GM12878 (cell line): ENCODE data around the gene DYNC2H1.

Experiments used
- ETV6 ChIP-seq, 2 experiments: fragments of 450-650 bp in 1 of 2; IDR thresholded peaks in 1 of 2; conservative IDR thresholded peaks in 1 of 2; 2 replicates each; pipeline ENCODE4 v1.6.1; 2014; ENCODE audit warnings: antibody characterized with exemption in 1 of 2, borderline replicate concordance in 1 of 2, low read depth in 1 of 2, mild to moderate bottlenecking in 1 of 2, moderate library complexity in 1 of 2
- FOXK2 ChIP-seq: fragments of 450-650 bp; IDR thresholded peaks from 2 replicates; pipeline ENCODE4 v1.6.1; 2017; ENCODE audit warnings: mild to moderate bottlenecking, moderate library complexity
- POLR2AphosphoS2 ChIP-seq: IDR thresholded peaks from 2 replicates; pipeline ENCODE4 v1.6.1; 2011; ENCODE audit warnings: low read depth, mild to moderate bottlenecking, low read length, improper control_type of control experiment, moderate library complexity
- POLR2AphosphoS5 ChIP-seq: IDR thresholded peaks from 2 replicates; pipeline ENCODE4 v1.6.1; 2011; ENCODE audit warnings: mild to moderate bottlenecking, low read length, inconsistent platforms
- STAT3 ChIP-seq: IDR thresholded peaks from 2 replicates; pipeline ENCODE4 v1.6.1; 2011; ENCODE audit warnings: low read depth, low read length, improper control_type of control experiment
- ZNF274 ChIP-seq: IDR thresholded peaks from one replicate; pipeline ENCODE4 v1.8.0; 2011; ENCODE audit not compliant: insufficient read length, insufficient read depth
- ZSCAN29 ChIP-seq: fragments of 450-650 bp; IDR thresholded peaks from 2 replicates; pipeline ENCODE4 v1.6.1; 2017; ENCODE audit warnings: mild to moderate bottlenecking, moderate library complexity
- TF ChIP-seq, protein P1 (sequence below), 3 experiments: IDR thresholded peaks in 2 of 3; conservative IDR thresholded peaks in 1 of 3; 2 replicates each; pipeline ENCODE4 v1.5.1; 2011; ENCODE audit warnings: low read depth in 3 of 3, low read length in 3 of 3, mild to moderate bottlenecking in 3 of 3, control low read depth in 2 of 3, moderate library complexity in 2 of 3, inconsistent platforms in 1 of 3, mixed read lengths in 1 of 3; ENCODE audit not compliant: control insufficient read depth in 2 of 3, insufficient read depth in 1 of 3; ENCODE audit errors: extremely low read depth in 1 of 3

DNA sequence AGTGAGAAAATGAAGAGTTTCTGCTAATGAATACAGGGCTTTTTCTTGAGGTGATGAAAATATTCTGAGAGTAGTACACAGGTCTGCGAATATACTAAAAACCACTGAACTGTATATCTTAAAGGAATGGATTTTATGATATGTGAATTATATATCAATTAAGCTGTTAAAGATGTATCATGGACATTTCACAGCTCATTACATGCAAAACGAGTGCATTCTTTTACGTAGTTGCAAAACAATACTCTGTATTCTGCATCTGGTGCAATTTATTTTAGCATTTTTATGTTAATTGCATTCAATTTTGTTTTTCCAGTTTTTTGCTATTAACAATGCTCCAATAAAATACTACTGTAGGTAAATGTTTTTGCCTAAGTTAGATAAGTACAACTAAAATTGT is 411.6 kb downstream of the DYNC2H1 start:
- TF ChIP-seq STAT3 (no peak), POLR2AphosphoS2 (no peak), FOXK2 (no peak), ZSCAN29 (no peak), ETV6 (conservative IDR thresholded peaks at IDR 0.05 in 1 of 2, IDR thresholded peaks at IDR 0.05 in 1 of 2; ENCODE audit: borderline replicate concordance in 1 of 2, low read depth in 1 of 2) (no peak), POLR2AphosphoS5 (no peak), ZNF274 (no peak)
- TF ChIP-seq, protein P1, sequence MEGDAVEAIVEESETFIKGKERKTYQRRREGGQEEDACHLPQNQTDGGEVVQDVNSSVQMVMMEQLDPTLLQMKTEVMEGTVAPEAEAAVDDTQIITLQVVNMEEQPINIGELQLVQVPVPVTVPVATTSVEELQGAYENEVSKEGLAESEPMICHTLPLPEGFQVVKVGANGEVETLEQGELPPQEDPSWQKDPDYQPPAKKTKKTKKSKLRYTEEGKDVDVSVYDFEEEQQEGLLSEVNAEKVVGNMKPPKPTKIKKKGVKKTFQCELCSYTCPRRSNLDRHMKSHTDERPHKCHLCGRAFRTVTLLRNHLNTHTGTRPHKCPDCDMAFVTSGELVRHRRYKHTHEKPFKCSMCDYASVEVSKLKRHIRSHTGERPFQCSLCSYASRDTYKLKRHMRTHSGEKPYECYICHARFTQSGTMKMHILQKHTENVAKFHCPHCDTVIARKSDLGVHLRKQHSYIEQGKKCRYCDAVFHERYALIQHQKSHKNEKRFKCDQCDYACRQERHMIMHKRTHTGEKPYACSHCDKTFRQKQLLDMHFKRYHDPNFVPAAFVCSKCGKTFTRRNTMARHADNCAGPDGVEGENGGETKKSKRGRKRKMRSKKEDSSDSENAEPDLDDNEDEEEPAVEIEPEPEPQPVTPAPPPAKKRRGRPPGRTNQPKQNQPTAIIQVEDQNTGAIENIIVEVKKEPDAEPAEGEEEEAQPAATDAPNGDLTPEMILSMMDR (IDR thresholded peaks at IDR 0.05 in 2 of 3, conservative IDR thresholded peaks at IDR 0.05 in 1 of 3; ENCODE audit: control insufficient read depth in 2 of 3, extremely low read depth in 1 of 3, insufficient read depth in 1 of 3, low read depth in 3 of 3, low read length in 3 of 3) = no peak
